ENCODE results near the gene FGR. TPM values are rescaled to one million over a fixed set of nuclear protein-coding genes. Genes with fewer than 3 reads are reported as not detected.
A peak's percentile ranks its signal among the peaks of the same experiment; 100 is the strongest.

The FGR gene
- total and polyA plus RNA-seq, 2 of the 13 experiments (the other 11 are each of a cell fraction or from before 2014, with no cell fraction given), result not detected

GRCh38 chr1:27659497-27660299 is 24.7 kb upstream of the FGR start:
- POLR2A ChIA-PET, result interaction anchor here (1.0 kb wide), 1 partner anchor 39 kb away, joined by 3 read pairs; no protein-coding TSS in a partner anchor
- WGBS (ENCODE audit: low lambda C conversion rate), result 7% methylated on average over 26 of the region's 78 CpGs
- Histone ChIP-seq H3K36me3 (replicated peaks in 1 of 2; ENCODE audit: control insufficient read depth in 1 of 2, insufficient read depth in 2 of 2, low read length in 2 of 2) (no peaks in the 10 kb centered on the region), H3K27me3 (ENCODE audit: control insufficient read depth in 1 of 2, insufficient read depth in 2 of 2, low read length in 2 of 2) (peaks cover 1 to 6% of the 10 kb centered on the region in 2 experiments; a peak in 1 of 5 replicates), H3K4me2 (ENCODE audit: low read depth, low read length) (peak overlapping the region; percentile 95), H3K9me3 (ENCODE audit: low read length) (no peaks in the 10 kb centered on the region), H2AFZ (ENCODE audit: low read length) (peak overlapping the region; percentile 70), H3K4me1 (ENCODE audit: insufficient read depth, low read length) (peaks cover 50% of the 10 kb centered on the region), H3K4me3 (replicated peaks in 1 of 3; ENCODE audit: insufficient read depth in 1 of 3, low read depth in 2 of 3, low read length in 3 of 3) (peak overlapping the region; percentile 51 to 72 (median 61)), H3K9ac (ENCODE audit: insufficient read depth, low read depth, low read length) (peak overlapping the region; percentile 29; the same call in 1 of the 2 replicates), H4K20me1 (ENCODE audit: insufficient read depth, low read length) (no peaks in the 10 kb centered on the region), H3K27ac (ENCODE audit: extremely low read length, insufficient read depth, low read length) (no peak overlapping the region), H3K79me2 (ENCODE audit: insufficient read depth, low read length) (no peaks in the 10 kb centered on the region)
- no TSS peak for BruUV-seq (replicated peaks)
- intact Hi-C loops (cut with micrococcal nuclease; ENCODE audit: unreplicated experiment), result loop anchor here (5.0 to 10.0 kb wide), 2 partner anchors 97 to 265 kb away; partner anchors contain the start of gene GPR3
- FAIRE-seq, result no peak
- peak; percentile 63 for ATAC-seq
- DNase-seq (ENCODE audit: low spot score), result peak; percentile 53
- in situ Hi-C loops (cut with HindIII; ENCODE audit: extremely low pct_ligation_motif_present, low pct_unique_long_range_greater_than_20kb), result loop anchor here (5.0 kb wide), 1 partner anchor 42 kb away; no protein-coding TSS in a partner anchor
- CTCF ChIA-PET (ENCODE audit: low intra/inter-chr PET ratio, low total read pairs), result interaction anchor here (1.0 kb wide), 1 partner anchor 16 kb away, joined by 4 read pairs; no protein-coding TSS in a partner anchor
- TF ChIP-seq RFX3 (CRISPR knock-in tag; IDR thresholded peaks at IDR 0.05) (no peak), FUBP1 (CRISPR knock-in tag; IDR thresholded peaks at IDR 0.05; ENCODE audit: borderline replicate concordance) (no peak), ADNP (CRISPR knock-in tag; IDR thresholded peaks at IDR 0.05) (no peak), HMG20B (CRISPR knock-in tag; conservative IDR thresholded peaks at IDR 0.05) (no peak), PREB (CRISPR knock-in tag; IDR thresholded peaks at IDR 0.05) (no peak), NFE2L1 (CRISPR knock-in tag; IDR thresholded peaks at IDR 0.05; ENCODE audit: borderline replicate concordance) (no peak), POLR2G (IDR thresholded peaks at IDR 0.05; ENCODE audit: low read depth, low read length) (no peak), CCDC6 (CRISPR knock-in tag; IDR thresholded peaks at IDR 0.05) (no peak), RFXANK (CRISPR knock-in tag; IDR thresholded peaks at IDR 0.05) (no peak), ZNF891 (CRISPR knock-in tag; IDR thresholded peaks at IDR 0.05) (no peak), ARNT (IDR thresholded peaks at IDR 0.05) (no peak), ZNF788 (CRISPR knock-in tag; IDR thresholded peaks at IDR 0.05; ENCODE audit: borderline replicate concordance) (no peak), DNMT1 (CRISPR knock-in tag; IDR thresholded peaks at IDR 0.05) (0 out of 2 replicates have a peak, but pooled peaks have one; percentile 38), ZNF709 (CRISPR knock-in tag; IDR thresholded peaks at IDR 0.05) (no peak), ZNF496 (CRISPR knock-in tag; IDR thresholded peaks at IDR 0.05; ENCODE audit: insufficient replicate concordance) (no peak), ESRRA (CRISPR knock-in tag; IDR thresholded peaks at IDR 0.05; ENCODE audit: low read depth) (no peak), FOXM1 (CRISPR knock-in tag; IDR thresholded peaks at IDR 0.05) (no peak), ZNF367 (CRISPR knock-in tag; IDR thresholded peaks at IDR 0.05; ENCODE audit: borderline replicate concordance) (no peak), ZNF224 (CRISPR knock-in tag; IDR thresholded peaks at IDR 0.05) (no peak), ZSCAN20 (CRISPR knock-in tag; IDR thresholded peaks at IDR 0.05; ENCODE audit: borderline replicate concordance) (no peak), SAP130 (CRISPR knock-in tag; IDR thresholded peaks at IDR 0.05; ENCODE audit: low read depth) (peak; percentile 42; the same call in 1 of the 2 replicates), RBM22 (optimal IDR thresholded peaks at IDR 0.05; ENCODE audit: low read length) (no peak), ZFP62 (CRISPR knock-in tag; IDR thresholded peaks at IDR 0.05) (no peak)
